K562 (cell line): Measurements from ENCODE around the gene CRYGC. TPM values are rescaled to one million over a fixed set of nuclear protein-coding genes. Genes with fewer than 3 reads are reported as not detected.

Experiments
- ATAC-seq: fragments of 200-7000 bp; cut with Tn5 transposase; 3 replicates; pipeline ENCODE4 v1.9.1; 2020; ENCODE audit warnings: moderate library complexity
- Bru-seq: library from RNA; stranded (reverse); fragments of 400-500 nt; gene quantifications from one replicate; lab custom pipeline; 2021; lab: Mats Ljungman, UMichigan
- BruChase-seq, 2 experiments: library from RNA; stranded (reverse); fragments of 400-500 nt; gene quantifications; one replicate each; lab custom pipeline; 2021; lab: Mats Ljungman, UMichigan
- BruUV-seq: library from RNA; stranded (reverse); fragments of 400-500 nt; replicated peaks from 2 replicates; lab custom pipeline; 2021; lab: Mats Ljungman, UMichigan
- CTCF ChIA-PET: fragments of 300-600 bp; formaldehyde crosslinking; extraction: SDS; loops from one replicate; lab custom pipeline; 2021; ENCODE audit warnings: low intra/inter-chr PET ratio; lab: Yijun Ruan, JAX
- POLR2A ChIA-PET: fragments of 300-600, 350-650 bp; sonication (Branson Sonifier 250); formaldehyde crosslinking; extraction: SDS; loops from one replicate; lab custom pipeline; 2021; ENCODE audit warnings: antibody characterized with exemption, inconsistent platforms; lab: Yijun Ruan, JAX
- DNase-seq, 4 experiments: peaks; one replicate each; pipeline versions ENCODE4 v3.0.0 to v3.0.0-alpha.2; 2011 to 2018; ENCODE audit warnings: low spot score in 3 of 4, mixed read lengths in 3 of 4; ENCODE audit errors: extremely low read depth in 1 of 4
- FAIRE-seq: peaks from 2 replicates; lab custom pipeline; 2011; peaks lifted over from hg19 to GRCh38; lab: Jason Lieb, UNC
- H2AFZ ChIP-seq: 2 replicates; pipeline ENCODE4 v1.6.0; 2011; ENCODE audit warnings: low read depth, low read length, control low read depth, inconsistent platforms
- H3K27ac ChIP-seq: fragments of 200-600 bp; 3 replicates; pipeline ENCODE4 v1.8.0; 2011; ENCODE audit warnings: low read depth, mild to moderate bottlenecking, control low read depth, inconsistent platforms, low read length, moderate library complexity, mixed read lengths; ENCODE audit errors: extremely low read depth
- H3K27me3 ChIP-seq, 2 experiments: fragments of 300-600 bp in 1 of 2; 2 replicates in 1 of 2; 3 replicates in 1 of 2; pipeline versions ENCODE4 v1.6.0 to v1.8.0; 2011; ENCODE audit warnings: inconsistent platforms in 2 of 2, low read length in 2 of 2, mild to moderate bottlenecking in 1 of 2, mixed read lengths in 1 of 2, moderate library complexity in 1 of 2; ENCODE audit not compliant: control insufficient read depth in 2 of 2, insufficient read depth in 2 of 2
- H3K36me3 ChIP-seq: fragments of 300-600 bp; 3 replicates; pipeline ENCODE4 v1.8.0; 2011; ENCODE audit warnings: mild to moderate bottlenecking, low read length, inconsistent platforms; ENCODE audit not compliant: control insufficient read depth, insufficient read depth
- H3K4me1 ChIP-seq, 2 experiments: fragments of 200-600 bp in 1 of 2; replicated peaks in 1 of 2; 2 replicates in 1 of 2; 3 replicates in 1 of 2; pipeline versions ENCODE4 v1.5.1 to v1.8.0; 2011; ENCODE audit warnings: inconsistent platforms in 2 of 2, low read length in 2 of 2, mild to moderate bottlenecking in 1 of 2, mixed read lengths in 1 of 2, moderate library complexity in 1 of 2; ENCODE audit not compliant: control insufficient read depth in 2 of 2, insufficient read depth in 2 of 2
- H3K4me2 ChIP-seq: 2 replicates; pipeline ENCODE4 v1.6.1; 2011; ENCODE audit warnings: low read length, control low read depth, inconsistent platforms, mixed read lengths; ENCODE audit not compliant: insufficient read depth
- H3K4me3 ChIP-seq: fragments of 200-600 bp; sonication (generic), shearing (Covaris generic); 2 replicates; pipeline ENCODE4 v1.5.1; 2016; ENCODE audit warnings: control low read depth, inconsistent platforms
- H3K79me2 ChIP-seq: fragments of 200-600 bp; 3 replicates; pipeline ENCODE4 v1.8.0; 2011; ENCODE audit warnings: low read length, inconsistent platforms; ENCODE audit not compliant: control insufficient read depth, insufficient read depth
- H3K9ac ChIP-seq, 2 experiments: 2 replicates each; pipeline versions ENCODE4 v1.6.0 to v1.6.1; 2011; ENCODE audit warnings: low read depth in 2 of 2, low read length in 2 of 2, control low read depth in 1 of 2, inconsistent platforms in 1 of 2, mild to moderate bottlenecking in 1 of 2, mixed read lengths in 1 of 2; ENCODE audit not compliant: insufficient read depth in 1 of 2
- H3K9me1 ChIP-seq: one replicate; pipeline ENCODE4 v1.6.0; 2011; ENCODE audit warnings: inconsistent platforms, mild to moderate bottlenecking, low read length, moderate library complexity; ENCODE audit not compliant: control insufficient read depth, insufficient read depth
- H3K9me3 ChIP-seq: replicated peaks from 2 replicates; pipeline ENCODE4 v1.5.1; 2011; ENCODE audit warnings: low read depth, low read length, inconsistent platforms; ENCODE audit not compliant: control insufficient read depth, insufficient read depth
- H4K20me1 ChIP-seq: replicated peaks from 2 replicates; pipeline ENCODE4 v1.6.1; 2011; ENCODE audit warnings: low read length, inconsistent platforms, mixed read lengths; ENCODE audit not compliant: control insufficient read depth, insufficient read depth
- GTF2E2 ChIP-seq: fragments of 200-800 bp; sonication (Bioruptor generic); IDR thresholded peaks from 2 replicates; pipeline ENCODE4 v1.6.1; 2016; ENCODE audit warnings: missing genetic modification characterization, missing compliant biosample characterization
- TARDBP ChIP-seq: fragments of 450-650 bp; IDR thresholded peaks from 2 replicates; pipeline ENCODE4 v1.6.1; 2016
- WGBS: fragments of 100-300 bp; shearing (Covaris generic); methylation state at CpG from one replicate; pipeline ENCODE4 v1.1.6; 2016; ENCODE audit warnings: low coverage, mixed read lengths; ENCODE audit not compliant: insufficient coverage; ENCODE audit errors: missing lambda C conversion rate; 5-methylcytosine and 5-hydroxymethylcytosine counted together
- in situ Hi-C: fragments of 300-500 bp; cut with MboI; formaldehyde crosslinking; loops from 4 replicates; pipeline ENCODE4 v1.15.0; 2018; ENCODE audit warnings: inconsistent platforms, mixed read lengths
- intact Hi-C: fragments of 100-400 bp; cut with micrococcal nuclease; formaldehyde crosslinking; loops from 2 replicates; pipeline ENCODE4 v1.14.2; 2022
- long read RNA-seq, 3 experiments: library from polyadenylated mRNA in 2 of 3; library from RNA in 1 of 3; unstranded in 2 of 3; stranded (forward) in 1 of 3; transcript quantifications; one replicate each; pipeline ENCODE4 v2.0.0, GENCODE V29; 2019 to 2022
- polyA minus RNA-seq, 3 experiments: library from RNA; depleted of rRNA, polyadenylated mRNA; stranded (reverse); fragments of >200 nt; gene quantifications; 2 replicates each; pipeline ENCODE4 v1.2.3, GENCODE V29; 2011
- polyA plus RNA-seq, 8 experiments: library from polyadenylated mRNA; depleted of rRNA in 4 of 8; stranded (reverse) in 5 of 8; unstranded in 3 of 8; fragments of >200 nt; fragmentation: Nextera tagmentation in 2 of 8; fragmentation: Illumina TruSeq in 1 of 8; extraction: Ambion mirVana in 2 of 8; extraction: Trizol in 1 of 8; gene quantifications; 2 replicates each; pipeline versions ENCODE4 v1.2.1 to v1.2.3, GENCODE V29; 2011 to 2014; ENCODE audit warnings: inconsistent platforms in 1 of 8, missing spikeins in 1 of 8
- total RNA-seq, 7 experiments: library from RNA; depleted of rRNA in 6 of 7; stranded (reverse); fragments of >200 nt in 6 of 7; fragmentation: Illumina TruSeq in 2 of 7; extraction: Trizol in 2 of 7; gene quantifications; 2 replicates each; pipeline versions ENCODE4 v1.2.1 to v1.2.3, GENCODE V29; 2011 to 2021; ENCODE audit warnings: low replicate concordance in 1 of 7

Gene CRYGC, protein sequence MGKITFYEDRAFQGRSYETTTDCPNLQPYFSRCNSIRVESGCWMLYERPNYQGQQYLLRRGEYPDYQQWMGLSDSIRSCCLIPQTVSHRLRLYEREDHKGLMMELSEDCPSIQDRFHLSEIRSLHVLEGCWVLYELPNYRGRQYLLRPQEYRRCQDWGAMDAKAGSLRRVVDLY
- not detected in 2 replicates for total RNA-seq (2011; cell fraction: chromatin; rRNA removed; ENCODE audit: low replicate concordance)
- total RNA-seq (2011; cell fraction: nucleolus; rRNA removed) = not detected in 2 replicates
- not detected in 2 replicates for total RNA-seq (2011; cell fraction: nucleoplasm; rRNA removed)
- total RNA-seq (2014; rRNA removed) (not detected in 2 replicates), total RNA-seq (2014; rRNA removed; fragmentation: Illumina TruSeq; extraction: Trizol) (not detected in 2 replicates), total RNA-seq (2015; rRNA removed; fragmentation: Illumina TruSeq; extraction: Trizol) (not detected in 2 replicates), total RNA-seq (2021) (not detected in 2 replicates), polyA plus RNA-seq (2011; rRNA removed) (not detected in 2 replicates), polyA plus RNA-seq (2014; fragmentation: Illumina TruSeq; extraction: Trizol) (not detected in 2 replicates), polyA plus RNA-seq (2014; fragmentation: Nextera tagmentation; extraction: Ambion mirVana) (not detected), polyA plus RNA-seq (2014; rRNA removed) (not detected in 2 replicates), polyA minus RNA-seq (2011; rRNA and poly(A)+ RNA removed) (not detected in 2 replicates), Bru-seq, nascent RNA (not detected), BruChase-seq, experiment 1, labeled RNA remaining after a 2-hour chase (not detected), BruChase-seq, experiment 2, labeled RNA remaining after a 6-hour chase (not detected)
- polyA plus RNA-seq (2011; cell fraction: cytosol; rRNA removed) = not detected in 2 replicates
- polyA plus RNA-seq (2011; cell fraction: nucleus; rRNA removed) = not detected in 2 replicates
- not detected in 2 replicates for polyA plus RNA-seq (2012)
- not detected in 2 replicates for polyA minus RNA-seq (2011; cell fraction: cytosol; rRNA and poly(A)+ RNA removed)
- not detected in 2 replicates for polyA minus RNA-seq (2011; cell fraction: nucleus; rRNA and poly(A)+ RNA removed)
- long read RNA-seq, experiment 1 = 0 reads
- long read RNA-seq, experiment 2 = 0 reads
- long read RNA-seq, experiment 3 = 0 reads

GRCh38 chr2:208129744-208130711, at the start of gene CRYGC:
TSS of gene CRYGC (minus strand) at chr2:208129828. CDS start at chr2:208129792, 36 bp downstream.
- H3K79me2 ChIP-seq = no peaks in the 10 kb centered on the region
- WGBS = 43% methylated on average over 18 of the region's 19 CpGs
- H3K4me2 ChIP-seq = no peak within 1 kb of the TSS
- no peak within 1 kb of the TSS for H2AFZ ChIP-seq
- no peaks in the 10 kb centered on the region for H3K9me3 ChIP-seq
- no peak within 1 kb of the TSS for H3K27ac ChIP-seq
- POLR2A ChIA-PET = no interaction called here
- no peaks in the 10 kb centered on the region for H4K20me1 ChIP-seq
- BruUV-seq = no TSS peak
- TF ChIP-seq GTF2E2 (tag) = no peak
- TF ChIP-seq TARDBP = no peak
- TF ChIP-seq, all 486 proteins: peak for 0
- Histone ChIP-seq H3K36me3 (no peaks in the 10 kb centered on the region), H3K9ac (no peak within 1 kb of the TSS), H3K27me3 (no peaks in the 10 kb centered on the region; a peak in 1 of 5 replicates), H3K4me1 (no peaks in the 10 kb centered on the region; a peak in 1 of 5 replicates), H3K4me3 (no peak within 1 kb of the TSS), H3K9me1 (no peaks in the 10 kb centered on the region)
- FAIRE-seq = no peak
- in situ Hi-C loops = no loop called here
- DNase-seq = no peak
- CTCF ChIA-PET = no interaction called here
- intact Hi-C loops = no loop called here
- no peak for ATAC-seq
